GM18519 (cell line): ENCODE measurements around the gene ZFP30.
"Not testable (repeated sequence)": the region's sequence is repeated elsewhere in the genome, so short reads cannot be mapped to it uniquely, and the experiment has no call there.

ENCODE experiments used
- ATAC-seq: cut with Tn5 transposase; IDR thresholded peaks from one replicate; pipeline ENCODE4 v1.9.1; 2021; ENCODE audit warnings: mild to moderate bottlenecking, moderate library complexity; ENCODE audit not compliant: unreplicated experiment, low FRiP score

ZFP30 gene

DNA sequence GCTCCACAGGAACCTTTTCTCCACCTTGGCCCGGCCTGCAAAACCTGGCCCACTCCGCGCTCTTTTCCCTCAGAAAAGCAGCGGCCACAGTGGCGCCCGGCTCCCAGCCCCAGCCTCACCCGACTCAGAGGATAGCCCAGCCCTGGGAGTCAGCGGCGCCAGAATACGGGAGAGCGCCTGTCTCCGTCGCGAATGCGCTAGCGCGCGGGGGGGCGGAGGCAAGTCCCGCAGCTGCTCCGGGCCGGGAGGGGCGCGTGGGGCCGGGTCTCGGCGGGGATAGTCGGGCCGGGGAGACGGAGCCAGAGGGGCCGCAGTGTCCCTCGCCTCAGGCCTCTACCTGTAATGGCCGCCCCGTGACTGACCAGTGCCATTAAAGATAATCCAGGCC is at the start of gene ZFP30:
Gene ZFP30, minus strand, starts transcription at position 165 of the 388 bp plus-strand sequence. CDS start 7,643 bp downstream, outside the sequence.
- peak; percentile 20 for ATAC-seq

DNA sequence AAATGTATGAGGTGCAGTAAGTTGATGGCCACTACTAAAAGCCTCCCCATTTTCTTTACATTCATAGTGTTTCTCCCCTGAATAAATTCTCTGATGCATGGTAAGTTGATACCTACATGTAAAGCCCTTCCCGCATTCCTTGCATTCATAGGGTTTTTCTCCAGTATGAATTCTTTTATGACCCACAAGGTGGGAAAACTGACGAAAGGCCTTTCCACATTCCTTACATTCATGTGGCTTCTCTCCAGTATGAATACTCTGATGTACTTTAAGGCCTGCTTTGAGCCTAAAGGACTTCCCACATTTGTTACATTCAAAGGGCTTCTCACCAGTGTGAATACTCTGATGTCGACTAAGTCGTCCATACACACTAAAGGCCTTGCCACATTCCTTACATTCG is 43.8 kb upstream of the ZFP30 start:
- no peak for ATAC-seq

DNA sequence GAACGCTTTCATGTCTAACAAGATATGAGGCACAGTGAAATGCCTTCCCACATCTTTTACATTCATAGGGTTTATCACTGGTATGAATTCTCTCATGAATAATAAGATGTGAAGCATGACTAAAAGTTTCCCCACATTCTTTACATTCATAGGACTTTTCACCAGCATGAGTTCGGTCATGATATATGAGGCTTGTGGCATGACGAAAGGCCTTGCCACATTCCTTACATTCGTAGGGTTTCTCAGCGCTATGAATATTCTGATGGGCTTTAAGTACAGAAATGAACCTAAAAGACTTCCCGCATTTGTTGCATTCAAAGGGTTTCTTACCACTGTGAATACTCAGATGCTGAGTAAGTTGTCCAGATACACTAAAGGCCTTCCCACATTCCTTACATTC is 43.0 kb upstream of the ZFP30 start:
- no peak for ATAC-seq

DNA sequence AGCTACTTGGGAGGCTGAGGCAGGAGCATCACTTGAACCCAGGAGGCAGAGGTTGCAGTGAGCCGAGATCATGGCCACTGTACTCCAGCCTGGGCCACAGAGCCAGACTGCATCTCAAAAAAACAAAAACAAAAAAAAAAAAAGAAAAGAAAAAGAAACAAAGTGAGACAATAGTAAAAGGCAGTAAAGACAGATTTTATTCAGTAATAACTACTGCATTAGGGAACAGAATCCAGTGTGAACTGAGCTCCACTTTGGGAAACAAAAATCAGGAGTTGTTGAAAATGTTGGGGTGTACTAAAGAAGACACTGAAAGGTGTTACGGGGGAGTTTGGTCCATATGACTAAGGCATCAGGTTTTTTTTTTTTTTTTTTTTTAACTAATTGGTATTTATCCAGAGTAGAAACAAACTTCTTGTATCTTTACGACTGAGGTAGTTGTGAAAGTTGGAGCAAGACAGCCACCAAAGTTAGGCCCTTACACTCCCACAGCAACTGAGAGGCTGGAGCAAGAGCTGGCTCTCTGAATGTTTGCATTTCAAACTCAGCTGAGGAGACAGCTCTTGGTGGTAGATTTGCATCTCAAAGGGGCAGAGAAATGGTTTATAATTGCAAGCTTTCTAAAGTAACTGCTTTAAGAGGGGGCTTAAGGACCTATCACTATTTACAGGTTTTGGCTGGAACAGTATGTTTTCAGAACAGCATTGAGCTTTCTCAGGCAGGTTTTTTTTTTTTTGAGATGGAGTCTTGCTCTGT is 40.1 kb upstream of the ZFP30 start:
- no peak for ATAC-seq

DNA sequence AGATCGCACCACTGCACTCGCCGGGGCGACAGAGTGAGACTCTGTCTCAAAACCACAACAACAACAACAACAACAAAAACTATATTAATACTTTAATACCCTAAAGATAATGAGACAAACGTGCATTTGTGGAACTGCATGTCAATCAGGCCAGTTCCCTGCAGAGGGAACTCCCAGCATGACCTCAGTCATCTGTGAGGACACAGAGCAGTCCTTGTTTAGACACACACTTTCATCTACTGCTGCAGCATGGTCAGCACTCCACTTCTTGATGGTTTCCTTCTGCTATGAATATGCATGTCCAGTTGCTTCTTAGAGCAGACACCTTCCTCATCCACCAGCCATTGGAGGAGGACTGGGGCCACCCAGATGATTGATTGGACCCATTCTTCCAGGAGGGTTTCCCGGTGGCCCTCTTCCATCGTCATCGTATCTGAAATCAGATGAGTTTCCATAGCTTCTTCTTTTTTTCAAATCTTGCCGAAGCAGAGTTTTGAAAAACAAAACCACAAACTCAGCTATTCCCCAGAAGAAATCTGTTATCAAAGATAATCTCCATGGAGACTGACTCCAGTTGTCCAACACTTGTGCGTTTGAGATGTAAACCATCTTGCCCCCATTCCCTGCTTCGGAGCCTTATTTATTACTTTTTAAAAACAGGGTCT is 37.8 kb upstream of the ZFP30 start:
- ATAC-seq = no peak

DNA sequence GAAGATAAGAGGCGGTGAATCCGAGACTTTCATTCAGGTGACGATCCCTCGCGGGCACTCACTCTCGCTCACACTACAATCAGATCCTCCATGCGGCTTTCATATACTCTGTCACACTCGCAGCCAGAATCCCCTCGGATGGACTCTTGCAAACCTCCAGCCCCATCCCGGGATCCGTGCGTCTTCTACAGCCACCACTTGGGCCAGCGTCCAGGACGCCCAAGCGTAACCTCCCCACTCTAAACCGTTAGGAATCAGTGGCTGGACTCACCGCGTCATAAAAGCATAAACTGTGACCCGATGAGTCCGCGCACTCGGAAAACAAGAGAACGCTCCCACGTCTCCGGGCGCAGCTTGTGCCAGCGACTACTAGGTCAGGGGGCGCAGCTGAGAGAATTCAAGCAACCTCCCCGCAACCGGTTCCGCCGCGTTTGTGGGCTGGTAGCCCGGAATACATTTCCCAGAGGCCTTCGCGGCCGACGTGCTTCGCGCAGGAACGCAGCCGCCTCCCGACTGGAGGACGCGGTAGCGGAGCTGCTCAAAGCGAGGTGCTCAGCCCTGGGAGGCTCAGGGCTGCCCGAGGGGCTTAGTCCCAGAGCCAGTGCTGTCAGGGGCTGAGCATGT is 36.7 kb upstream of the ZFP30 start:
- ATAC-seq = no peak

DNA sequence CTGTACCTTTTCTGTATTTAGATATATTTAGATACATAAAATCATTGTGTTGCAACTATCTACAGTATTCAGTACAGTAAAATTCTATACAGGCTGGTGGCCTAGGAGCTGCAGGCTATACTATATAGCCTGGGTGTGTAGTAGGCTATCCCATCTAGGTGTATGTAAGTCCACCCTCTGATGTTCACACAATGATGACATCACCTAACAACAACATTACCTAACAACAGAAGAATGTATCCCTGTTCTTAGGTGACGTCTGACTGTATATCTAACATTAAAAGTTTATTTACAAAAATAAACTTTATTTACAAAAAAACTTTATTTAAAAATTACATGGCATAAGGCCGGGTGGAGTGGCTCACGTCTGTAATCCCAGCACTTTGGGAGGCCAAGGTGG is 28.3 kb upstream of the ZFP30 start:
- no peak for ATAC-seq

DNA sequence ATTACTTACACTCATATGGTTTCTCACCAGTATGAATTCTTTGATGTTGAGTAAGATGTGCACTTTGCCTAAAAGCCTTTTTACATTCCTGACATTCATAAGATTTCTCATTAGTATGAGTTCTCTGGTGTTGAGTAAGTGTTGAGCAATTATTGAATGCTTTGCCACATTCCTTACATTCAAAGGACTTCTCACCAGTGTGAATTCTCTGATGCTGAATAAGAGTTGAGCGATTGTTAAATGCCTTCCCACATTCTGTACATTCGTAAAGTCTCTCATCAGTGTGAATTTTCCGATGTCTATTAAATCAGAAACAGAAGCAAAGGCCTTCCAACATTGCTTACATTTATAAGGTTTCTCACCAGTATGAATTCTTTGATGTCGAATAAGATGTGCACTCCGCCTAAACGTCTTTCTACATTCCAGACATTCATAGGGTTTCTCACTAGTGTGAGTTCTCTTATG is 14.2 kb upstream of the ZFP30 start:
- ATAC-seq = no peak

DNA sequence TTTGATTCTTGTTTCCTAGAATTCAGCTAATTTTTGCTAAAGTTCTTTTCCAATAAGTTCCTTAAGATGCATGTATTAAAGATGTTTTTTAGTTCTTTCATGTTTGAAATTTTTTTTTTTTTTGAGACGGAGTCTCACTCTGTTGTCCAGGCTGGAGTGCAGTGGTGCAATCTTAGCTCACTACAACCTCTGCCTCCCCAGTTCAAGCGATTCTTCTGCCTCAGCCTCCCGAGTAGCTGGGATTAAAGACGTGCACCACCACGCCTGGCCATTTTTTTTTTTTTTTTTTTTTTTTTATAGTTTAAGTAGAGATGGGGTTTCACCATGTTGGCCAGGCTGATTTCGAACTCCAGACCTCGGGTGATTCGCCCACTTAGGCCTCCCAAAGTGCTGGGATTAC is 1.9 kb upstream of the ZFP30 start:
- ATAC-seq = not testable (repeated sequence)

DNA sequence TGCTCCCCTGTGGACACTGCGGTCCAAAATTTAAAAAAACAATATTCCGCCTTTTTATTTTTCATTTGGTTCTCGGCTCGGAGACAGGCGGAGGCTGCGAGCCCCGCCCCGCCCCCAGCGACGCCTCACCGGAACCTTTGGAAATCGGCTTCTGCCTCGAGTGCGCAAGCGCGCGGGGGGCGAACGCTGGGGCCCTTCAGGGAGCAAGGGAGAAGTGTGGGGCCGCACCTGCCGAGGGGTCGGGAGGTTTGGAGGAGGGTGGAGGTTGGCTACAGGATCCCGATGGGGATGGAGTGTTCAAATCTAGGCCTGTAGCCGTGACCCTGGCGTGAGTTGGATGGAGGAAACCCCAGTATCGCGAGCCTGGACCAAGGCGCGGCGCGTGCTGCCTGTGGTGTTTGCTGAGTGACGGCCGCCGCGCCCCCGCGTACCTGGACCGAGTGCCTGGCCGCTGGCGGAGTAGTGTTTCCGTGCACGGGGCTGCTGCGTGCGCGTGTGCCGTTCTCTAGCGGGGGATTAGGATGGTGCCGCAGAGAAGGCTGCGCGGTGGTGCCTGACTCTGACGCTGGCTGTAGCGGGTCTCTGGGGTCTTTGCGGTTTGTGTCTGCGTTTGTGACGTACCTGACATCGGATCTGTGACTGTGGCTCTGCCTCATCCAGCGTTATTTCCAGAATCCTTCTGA is 565 bp upstream of the ZFP30 start:
- peak; percentile 40 for ATAC-seq

DNA sequence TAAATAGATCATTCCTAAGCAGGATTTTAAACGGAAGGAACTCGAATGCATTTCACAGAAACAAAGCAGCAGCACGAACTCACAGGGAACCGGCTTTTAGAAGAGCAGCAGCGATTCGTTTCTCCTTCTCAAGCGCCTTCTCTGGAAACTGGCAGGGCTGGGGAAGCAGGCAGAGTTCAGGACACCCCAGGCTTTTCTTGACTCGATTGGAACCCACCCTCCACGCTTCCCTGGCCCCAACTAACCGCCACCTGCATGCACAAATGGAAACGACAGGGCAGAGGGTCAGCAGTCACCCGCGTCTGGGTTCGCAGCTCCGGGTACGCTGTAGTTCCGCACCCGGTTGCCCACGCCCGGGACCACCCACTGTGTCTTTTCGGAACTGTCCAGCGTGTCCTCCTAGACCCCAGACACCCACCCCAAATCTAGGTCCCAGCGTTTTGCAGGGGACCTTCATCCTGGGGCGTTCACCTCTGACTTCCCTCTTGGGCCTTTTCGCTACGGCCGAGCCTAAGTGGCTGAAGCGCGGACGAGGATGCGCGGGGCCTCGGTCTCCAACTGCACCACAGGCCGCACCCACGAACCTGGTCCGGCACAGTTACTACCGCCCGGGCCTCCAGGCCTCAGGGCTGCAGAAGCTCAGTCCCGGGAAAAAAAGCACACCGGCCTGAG is 500 bp downstream of the ZFP30 start:
- ATAC-seq = peak; percentile 20

DNA sequence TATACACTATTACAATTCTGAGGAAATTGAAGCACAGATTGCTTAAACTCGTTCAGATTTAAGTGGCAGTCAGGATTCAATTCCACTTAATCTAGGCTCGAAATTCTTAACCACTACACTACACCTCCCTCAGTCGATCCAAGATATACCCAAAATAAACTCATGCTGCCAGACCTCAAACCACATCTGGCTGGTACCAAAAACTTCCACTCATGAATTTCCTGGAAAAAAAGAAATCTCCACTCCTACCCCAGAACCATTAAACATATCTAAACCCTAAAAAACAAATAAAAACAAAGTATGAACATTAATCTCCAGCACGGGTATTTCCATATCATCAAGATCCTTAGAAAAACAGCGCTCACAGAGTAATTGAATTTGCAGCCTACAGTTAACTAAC is 1.1 kb downstream of the ZFP30 start:
- ATAC-seq = no peak

DNA sequence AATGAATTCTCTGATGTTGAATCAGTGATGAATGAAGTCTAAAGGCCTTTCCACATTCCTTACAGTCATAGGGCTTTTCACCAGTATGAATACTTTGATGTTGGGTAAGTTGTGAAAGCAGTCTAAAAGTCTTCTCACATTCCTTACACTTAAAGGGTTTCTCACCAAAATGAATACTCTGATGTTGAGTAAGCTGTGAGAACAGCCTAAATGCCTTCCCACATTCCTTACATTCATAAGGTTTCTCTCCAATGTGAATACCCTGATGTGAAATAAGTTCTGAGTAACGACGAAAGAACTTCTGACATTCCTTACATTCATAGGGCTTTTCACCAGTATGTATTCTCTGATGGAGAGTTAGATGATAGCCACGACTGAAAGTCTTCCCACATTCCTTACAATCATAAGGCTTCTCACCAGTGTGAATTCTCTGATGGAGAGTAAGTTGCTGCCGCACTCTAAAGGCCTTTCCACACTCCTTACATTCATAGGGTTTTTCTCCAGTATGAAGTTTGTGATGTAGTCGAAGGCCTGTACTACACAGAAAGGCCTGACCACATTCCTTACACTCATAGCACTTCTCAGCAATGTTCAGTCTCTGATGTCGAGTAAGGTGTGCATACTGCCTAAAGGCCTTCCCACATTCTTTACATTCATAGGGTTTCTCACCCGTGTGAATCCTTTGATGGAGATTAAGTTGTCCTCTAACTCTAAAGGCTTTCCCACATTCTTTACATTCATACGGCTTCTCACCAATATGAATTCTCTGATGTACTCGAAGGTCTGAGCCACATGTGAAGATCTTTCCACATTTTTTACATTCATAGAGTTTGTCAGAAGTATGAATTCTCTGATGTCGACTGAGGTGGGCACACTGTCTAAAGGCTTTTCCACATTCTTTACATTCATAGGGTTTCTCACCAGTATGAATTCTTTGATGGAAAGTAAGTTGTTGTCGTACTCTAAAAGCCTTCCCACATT is 19.9 kb downstream of the ZFP30 start:
- ATAC-seq = no peak

DNA sequence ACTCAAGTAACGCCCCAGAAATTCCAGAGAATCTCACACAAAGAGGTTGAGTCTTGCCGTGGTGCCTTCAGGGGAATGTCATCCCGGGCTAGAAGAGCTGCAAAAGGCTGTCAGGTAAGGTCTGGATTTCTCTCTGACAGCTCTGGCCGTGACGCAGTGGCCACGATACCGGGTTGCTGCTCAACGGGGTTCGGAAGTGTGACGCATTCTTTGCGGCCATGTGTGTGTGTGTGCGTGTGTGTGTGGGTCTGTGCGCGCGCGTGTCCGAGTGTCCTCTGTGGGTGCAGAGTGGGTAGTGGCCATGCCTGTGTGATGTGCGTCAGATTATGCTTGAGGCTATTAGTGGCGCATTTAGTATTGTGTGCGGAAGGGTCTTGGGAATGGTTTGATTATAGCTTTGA is 60.3 kb downstream of the ZFP30 start:
- ATAC-seq = no peak

DNA sequence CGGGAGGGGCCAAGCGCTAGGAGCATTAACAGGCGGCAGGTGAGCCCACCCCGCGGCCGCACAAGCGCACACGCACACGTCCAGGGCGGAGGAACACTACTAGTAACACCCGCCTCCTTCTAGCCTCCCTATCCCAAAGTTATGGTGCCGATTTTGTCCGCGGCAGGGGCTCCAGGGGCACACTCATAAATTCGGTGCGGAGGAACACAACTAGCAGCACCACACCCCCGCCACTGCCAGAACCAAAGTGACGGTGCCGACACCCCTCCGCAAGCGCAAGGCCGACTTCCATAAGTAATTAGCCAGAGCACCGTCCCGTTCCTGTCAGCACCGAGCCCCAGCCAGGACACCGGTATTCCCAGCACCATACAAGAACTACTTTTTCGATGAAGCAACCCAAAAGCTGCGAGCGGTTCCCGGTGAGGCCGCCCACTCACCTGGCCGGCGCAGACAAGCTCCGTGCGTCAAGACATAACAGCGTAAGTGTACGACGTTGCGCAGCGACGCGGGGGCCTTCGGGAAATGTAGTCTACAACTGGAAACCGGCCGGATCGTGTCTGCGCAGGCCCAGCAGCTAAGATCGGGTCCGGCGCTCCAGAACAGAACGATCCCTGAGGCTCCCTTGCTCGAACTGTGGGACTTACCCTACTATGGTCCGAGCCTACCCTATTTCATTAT is 60.8 kb downstream of the ZFP30 start, which contains the start of the genes ZNF540 and ZNF571:
Gene ZNF540, plus strand, starts transcription at position 573 of the 678 bp plus-strand sequence. CDS start 3,572 bp downstream, outside the sequence.
Gene ZNF571, minus strand, starts transcription at position 489 of the 678 bp plus-strand sequence. CDS start 8,116 bp downstream, outside the sequence.
- peak; percentile 89 for ATAC-seq

DNA sequence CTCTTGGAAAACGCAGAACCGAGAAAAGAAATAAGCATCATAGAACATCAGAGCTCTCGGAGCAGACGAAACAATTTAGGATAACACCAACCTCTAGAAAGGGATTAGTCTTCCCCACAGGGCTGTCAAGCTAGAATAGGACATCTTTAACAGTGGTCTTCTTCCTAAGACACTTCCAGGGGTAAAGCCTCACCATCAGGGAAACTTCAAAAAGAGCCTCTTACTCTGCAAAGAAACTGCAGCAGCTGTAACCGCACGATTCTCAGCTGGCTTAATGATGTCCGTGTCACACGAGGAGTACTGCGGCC is 61.3 kb downstream of the ZFP30 start:
- ATAC-seq = no peak

DNA sequence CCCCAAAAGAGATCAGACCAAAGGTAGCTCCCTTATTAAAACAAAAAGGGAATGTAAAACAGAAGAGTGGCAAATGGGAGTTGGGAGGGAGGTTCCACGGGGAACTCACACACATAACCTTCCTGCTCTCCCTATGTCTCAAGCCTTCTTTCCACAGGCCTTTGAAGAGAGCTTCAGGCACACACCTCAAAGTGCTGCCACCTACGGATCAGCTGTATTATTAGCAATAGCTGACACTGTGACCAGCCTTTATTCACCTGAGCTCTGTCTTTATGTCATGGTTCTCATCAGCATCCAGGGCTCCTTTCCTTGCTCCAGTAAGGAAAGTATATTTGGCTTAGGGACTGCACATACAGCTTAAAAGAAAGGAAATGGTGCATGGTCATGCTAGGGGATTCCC is 71.9 kb downstream of the ZFP30 start:
- no peak for ATAC-seq

DNA sequence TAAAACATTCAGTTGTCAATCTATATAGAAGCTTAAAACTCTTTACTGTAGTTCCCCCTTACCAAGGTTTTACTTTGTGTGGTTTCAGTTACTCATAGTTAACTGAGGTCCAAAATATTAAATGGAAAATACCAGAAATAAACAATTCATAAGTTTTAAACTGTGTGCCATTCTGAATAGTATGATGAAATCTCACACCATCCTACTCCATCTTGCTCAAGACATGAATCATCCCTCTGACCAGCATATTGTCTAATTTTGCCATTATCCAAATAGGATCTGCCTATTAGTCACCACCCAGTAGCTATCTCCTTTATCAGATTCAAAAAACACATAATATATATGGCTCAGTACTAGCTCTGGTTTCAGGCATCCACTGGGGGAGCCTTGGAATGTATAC is 83.1 kb downstream of the ZFP30 start:
- ATAC-seq = no peak

DNA sequence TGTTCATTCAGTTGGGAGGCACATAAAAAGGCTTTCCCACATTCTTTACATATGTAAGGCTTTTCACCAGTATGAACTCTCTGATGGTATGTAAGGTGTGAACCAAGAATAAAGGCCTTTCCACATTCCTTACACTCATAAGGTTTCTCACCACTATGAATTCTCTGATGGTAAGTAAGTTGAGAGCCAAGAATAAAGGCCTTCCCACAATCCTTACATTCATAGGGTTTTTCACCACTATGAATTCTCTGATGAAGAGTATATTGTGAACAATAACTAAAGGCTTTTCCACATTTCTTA is 89.9 kb downstream of the ZFP30 start:
- no peak for ATAC-seq
